ENCODE results near the gene EPN2. TPM values are rescaled to one million over a fixed set of nuclear protein-coding genes. Genes with fewer than 3 reads are reported as not detected.

The EPN2 gene
- total RNA-seq, 1 experiment from 2014 or later = 57.8 TPM

- H3K27me3 Mint-ChIP-seq (ENCODE audit: low read depth) = no peaks in the 10 kb centered on the region
- no peak overlapping the region for H4K8ac ChIP-seq (replicated peaks; ENCODE audit: insufficient read length, low read depth, low read length)
- H4K5ac ChIP-seq (ENCODE audit: insufficient read length, low read depth, low read length) = no peak overlapping the region
- H2BK15ac ChIP-seq (ENCODE audit: low read depth, low read length) = no peak overlapping the region
- no peak overlapping the region for H2BK120ac ChIP-seq (ENCODE audit: low read depth, low read length, poor library complexity, severe bottlenecking)
- no peak overlapping the region for H3K14ac ChIP-seq (ENCODE audit: insufficient read depth, low read length)
- no peaks in the 10 kb centered on the region for H3K9me3 ChIP-seq (ENCODE audit: control insufficient read depth, low read depth, low read length)
- no peak overlapping the region for H2AK5ac ChIP-seq (ENCODE audit: insufficient read length, low read length)
- H3K18ac ChIP-seq (ENCODE audit: insufficient read length, low read depth, low read length) = no peak overlapping the region
- H3K4me1 Mint-ChIP-seq = peaks cover 31 to 33% of the 10 kb centered on the region in 2 experiments
- no peak overlapping the region for H3K9ac ChIP-seq (ENCODE audit: extremely low read depth, insufficient read length, low read length)
- peak overlapping the region in 1 of 3 experiments; percentile 71; a peak in 3 of 7 replicates for H3K27ac Mint-ChIP-seq
- WGBS (ENCODE audit: extremely low coverage, insufficient read length, low lambda C conversion rate) = no CpG with 5 or more reads among the region's 12 CpGs
- H4K91ac ChIP-seq (ENCODE audit: insufficient read length, low read depth, low read length) = no peak overlapping the region
- H3K27ac ChIP-seq (ENCODE audit: insufficient read length, low read depth, low read length) = no peak overlapping the region
- no peaks in the 10 kb centered on the region for H3K23me2 ChIP-seq (ENCODE audit: insufficient read length, low read depth, low read length, poor library complexity, severe bottlenecking)
- H3K4me1 ChIP-seq (ENCODE audit: insufficient read depth, low read length) = peaks cover 5% of the 10 kb centered on the region; the same call in 1 of the 2 replicates
- no peak overlapping the region for H2BK12ac ChIP-seq (ENCODE audit: insufficient read length, low read depth, low read length)
- no peak overlapping the region for H3K56ac ChIP-seq (ENCODE audit: insufficient read length, low read depth, low read length)
- peaks cover 3% of the 10 kb centered on the region for H4K20me1 ChIP-seq (ENCODE audit: control insufficient read depth, insufficient read depth, insufficient read length)
- H3K4me2 ChIP-seq (ENCODE audit: insufficient read depth, insufficient read length, low read length) = no peak overlapping the region
- H3K79me1 ChIP-seq (ENCODE audit: insufficient read depth, low read depth, low read length, poor library complexity, severe bottlenecking) = peaks cover 3% of the 10 kb centered on the region
- no peaks in the 10 kb centered on the region for H3K79me2 ChIP-seq (ENCODE audit: insufficient read depth, low read length)
- H3K36me3 Mint-ChIP-seq (ENCODE audit: insufficient read depth in 1 of 3, low read depth in 3 of 3) = peaks cover 12 to 20% (median 12%) of the 10 kb centered on the region in 3 experiments; a peak in 6 of 7 replicates
- no peak for TF ChIP-seq CTCF (conservative IDR thresholded peaks at IDR 0.05)
- H3K9me3 Mint-ChIP-seq = no peaks in the 10 kb centered on the region
- H3K4ac ChIP-seq (ENCODE audit: low read depth, low read length) = no peak overlapping the region
- DNase-seq = no peak
- no peak overlapping the region for H3K4me3 Mint-ChIP-seq
- no peak overlapping the region for H2BK5ac ChIP-seq (ENCODE audit: insufficient read length, low read length)
- H3K27me3 ChIP-seq (ENCODE audit: insufficient read depth, low read length) = no peaks in the 10 kb centered on the region
- no peak overlapping the region for H3K23ac ChIP-seq (ENCODE audit: insufficient read length, low read depth, low read length)
- no peak overlapping the region for H2AFZ ChIP-seq (ENCODE audit: low read length)
- H3T11ph ChIP-seq (ENCODE audit: low read length) = no peak overlapping the region
- H2BK20ac ChIP-seq (ENCODE audit: low read depth, low read length, poor library complexity, severe bottlenecking) = no peak overlapping the region
Measured at GRCh38 chr17:19291646-19292376, 54.6 kb downstream of the EPN2 start.

Data from H9 (cell line).